Gastrocnemius medialis (tissue), 4 donors: ENCODE results near the gene GIMAP5. TPM values are rescaled to one million over a fixed set of nuclear protein-coding genes. Genes with fewer than 3 reads are reported as not detected.
A peak's percentile ranks its signal among the peaks of the same experiment; 100 is the strongest.

ENCODE experiments used
- ATAC-seq, 2 donors: fragments of 150-250 bp; one replicate each; pipeline ENCODE4 v1.9.1; 2016
- DNase-seq, 2 donors: peaks; one replicate each; pipeline ENCODE4 v3.0.0-alpha.2; 2019
- H3K27ac ChIP-seq, 4 donors: fragments of 200-600 bp; sonication (generic); 1 replicate in 1 of 4; 2 replicates in 3 of 4; pipeline ENCODE4 v1.5.1; 2016 to 2018; ENCODE audit warnings: mild to moderate bottlenecking in 2 of 4, moderate library complexity in 1 of 4
- H3K27me3 ChIP-seq, 3 donors: fragments of 200-600 bp; sonication (generic) in 2 of 3; 1 replicate in 1 of 3; 2 replicates in 2 of 3; pipeline versions ENCODE4 v1.5.1 to v1.6.0; 2016 to 2019; ENCODE audit warnings: mild to moderate bottlenecking in 1 of 3, moderate library complexity in 1 of 3
- H3K36me3 ChIP-seq, 2 donors: fragments of 200-600 bp; sonication (generic) in 1 of 2; one replicate each; pipeline ENCODE4 v1.5.1; 2017 to 2018
- H3K4me1 ChIP-seq, 2 donors: fragments of 200-600 bp; sonication (generic) in 1 of 2; one replicate each; pipeline ENCODE4 v1.5.1; 2016 to 2017; ENCODE audit warnings: mild to moderate bottlenecking in 2 of 2
- H3K4me3 ChIP-seq, 4 donors: fragments of 200-600 bp; sonication (generic) in 3 of 4; 1 replicate in 1 of 4; 2 replicates in 3 of 4; pipeline ENCODE4 v1.5.1; 2016 to 2019; ENCODE audit warnings: mild to moderate bottlenecking in 2 of 4
- H3K9me3 ChIP-seq, 3 donors: fragments of 200-600 bp; sonication (generic) in 2 of 3; 1 replicate in 1 of 3; 2 replicates in 2 of 3; pipeline ENCODE4 v1.5.1; 2016 to 2019
- CTCF ChIP-seq, 5 experiments: fragments of 450-650 bp in 3 of 5; fragments of 200-600 bp in 2 of 5; sonication (generic) in 2 of 5; IDR thresholded peaks in 4 of 5; conservative IDR thresholded peaks in 1 of 5; 1 replicate in 4 of 5; 2 replicates in 1 of 5; pipeline ENCODE4 v1.5.1; 2016 to 2019; ENCODE audit warnings: antibody characterized with exemption in 5 of 5, mild to moderate bottlenecking in 3 of 5, moderate library complexity in 3 of 5
- POLR2A ChIP-seq, 2 donors: fragments of 450-650 bp; IDR thresholded peaks; one replicate each; pipeline ENCODE4 v1.6.1; 2017; ENCODE audit warnings: antibody characterized with exemption in 2 of 2, mild to moderate bottlenecking in 2 of 2, moderate library complexity in 2 of 2
- in situ Hi-C, 4 donors: fragments of 200-750 bp; cut with MboI; loops; one replicate each; pipeline versions ENCODE4 v1.15.0 to v1.8.0; 2017; ENCODE audit warnings: low sequenced_read_pairs in 4 of 4
- intact Hi-C: fragments of 100-400 bp; cut with DNase I; formaldehyde crosslinking; loops from one replicate; pipeline ENCODE4 v1.15.1; 2023; ENCODE audit warnings: low total_unique reads
- total RNA-seq, 4 donors: library from RNA; depleted of rRNA; stranded (reverse); fragments of >200 nt; gene quantifications; one replicate each; pipeline versions ENCODE4 v1.1.0 to v1.2.3, GENCODE V29; 2016

The GIMAP5 gene
- 10 to 100 TPM; 13.5 to 29.4 (median 15.6) TPM for total RNA-seq

DNA sequence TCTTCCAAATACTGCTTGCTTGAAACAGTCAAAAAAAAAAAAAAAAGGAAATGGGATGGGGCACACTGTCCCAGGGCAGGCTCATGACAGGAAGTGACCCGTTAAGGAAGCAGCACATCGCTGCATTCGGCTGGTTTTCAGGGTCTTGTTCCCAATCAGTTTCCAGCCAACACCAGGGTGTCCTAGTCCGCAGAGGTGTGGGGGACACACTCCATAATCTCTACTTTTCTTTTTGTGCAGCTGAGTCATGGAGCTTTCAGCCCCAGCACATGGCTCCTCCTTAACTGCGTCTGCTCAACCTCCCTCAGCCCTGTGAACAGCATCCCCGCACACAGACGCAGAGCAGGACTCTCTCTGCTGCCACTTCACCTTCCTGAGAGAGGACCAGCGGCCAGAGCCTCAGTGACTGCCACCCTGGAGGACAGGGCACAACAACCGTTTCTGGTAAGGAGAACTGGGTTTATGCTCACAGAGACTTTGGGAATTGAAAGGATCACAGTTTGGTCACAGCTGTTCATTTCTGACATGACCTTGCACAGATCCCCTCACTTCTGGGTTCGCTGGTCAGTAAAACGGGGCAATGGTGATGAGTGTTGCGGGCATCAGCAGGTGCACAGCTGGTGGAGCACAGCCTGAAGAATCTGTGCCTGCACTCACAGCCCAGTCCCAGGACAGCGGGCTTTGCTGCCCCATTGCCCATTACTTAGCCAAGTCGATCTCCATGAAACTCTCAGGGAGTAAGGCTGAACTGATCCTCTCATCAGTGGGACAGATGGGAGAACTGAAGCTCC, at the start of gene GIMAP5:
Gene GIMAP5 (plus strand): TSS at position 154 of the 791 bp plus-strand sequence. CDS start 3,467 bp downstream, outside the sequence.
- in situ Hi-C loops: no loop called here
- H3K36me3 ChIP-seq: no peaks in the 10 kb centered on the region
- H3K4me1 ChIP-seq: no peaks in the 10 kb centered on the region
- H3K4me3 ChIP-seq: peak within 1 kb of the TSS; percentile 49 to 58 (median 55)
- ATAC-seq (peak in 1 of 2 donors; percentile 32), DNase-seq (no peak)
- no peaks in the 10 kb centered on the region for H3K9me3 ChIP-seq
- TF ChIP-seq CTCF (IDR thresholded peaks at IDR 0.05 in 4 of 5, conservative IDR thresholded peaks at IDR 0.05 in 1 of 5) (no peak), POLR2A (IDR thresholded peaks at IDR 0.05) (peak; percentile 34 to 59)
- H3K27ac ChIP-seq: peak within 1 kb of the TSS; percentile 69 to 78 (median 73)
- intact Hi-C loops: no loop called here
- no peaks in the 10 kb centered on the region for H3K27me3 ChIP-seq

GRCh38 chr7:150688630-150689029, 48.6 kb upstream of the GIMAP5 start:
- no peak overlapping the region for H3K4me3 ChIP-seq
- H3K9me3 ChIP-seq: no peaks in the 10 kb centered on the region
- DNase-seq (no peak), ATAC-seq (no peak)
- no peak overlapping the region for H3K27ac ChIP-seq
- in situ Hi-C loops (no loop called here), intact Hi-C loops (no loop called here)
- no peaks in the 10 kb centered on the region for H3K27me3 ChIP-seq
- peaks cover 0 to 6% of the 10 kb centered on the region in 2 donors for H3K4me1 ChIP-seq
- no peaks in the 10 kb centered on the region for H3K36me3 ChIP-seq
- no peak for TF ChIP-seq CTCF (IDR thresholded peaks at IDR 0.05 in 4 of 5, conservative IDR thresholded peaks at IDR 0.05 in 1 of 5)
- no peak for TF ChIP-seq POLR2A (IDR thresholded peaks at IDR 0.05)

- H3K4me3 ChIP-seq: no peak overlapping the region
- no peak overlapping the region for H3K27ac ChIP-seq
- no peaks in the 10 kb centered on the region for H3K4me1 ChIP-seq
- ATAC-seq (no peak), DNase-seq (no peak)
- in situ Hi-C loops (no loop called here), intact Hi-C loops (no loop called here)
- H3K36me3 ChIP-seq: no peaks in the 10 kb centered on the region
- H3K9me3 ChIP-seq: peaks cover 0 to 7% (median 3%) of the 10 kb centered on the region in 3 donors
- TF ChIP-seq POLR2A (IDR thresholded peaks at IDR 0.05) (no peak), CTCF (IDR thresholded peaks at IDR 0.05 in 4 of 5, conservative IDR thresholded peaks at IDR 0.05 in 1 of 5) (no peak)
- H3K27me3 ChIP-seq: no peaks in the 10 kb centered on the region
These were observed 41.6 kb upstream of the GIMAP5 start for GRCh38 chr7:150695654-150696053.

DNA sequence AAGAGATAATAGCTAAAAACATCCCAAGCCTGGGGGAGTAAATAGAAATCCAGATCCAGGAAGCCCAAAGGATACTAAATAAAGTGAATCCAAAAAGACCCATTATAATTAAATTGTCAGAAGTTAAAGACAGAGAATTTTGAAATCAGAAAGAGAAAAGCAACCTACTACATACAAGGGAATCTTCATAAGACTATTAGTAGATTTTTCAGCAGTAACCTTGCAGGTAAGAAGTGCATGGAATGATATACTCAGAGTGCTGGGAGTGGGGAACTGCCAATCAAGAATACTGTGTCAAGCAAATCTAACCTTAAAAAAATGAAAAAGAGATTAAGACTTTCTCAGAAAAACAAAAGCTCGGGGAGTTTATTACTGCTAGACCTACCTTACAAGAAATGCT, 34.0 kb upstream of the GIMAP5 start:
- intact Hi-C loops: no loop called here
- peaks cover 0 to 14% (median 3%) of the 10 kb centered on the region in 3 donors for H3K9me3 ChIP-seq
- in situ Hi-C loops: no loop called here
- H3K4me3 ChIP-seq: no peak overlapping the region
- H3K4me1 ChIP-seq: no peaks in the 10 kb centered on the region
- DNase-seq (no peak), ATAC-seq (no peak)
- no peaks in the 10 kb centered on the region for H3K36me3 ChIP-seq
- no peaks in the 10 kb centered on the region for H3K27me3 ChIP-seq
- TF ChIP-seq POLR2A (IDR thresholded peaks at IDR 0.05): no peak
- TF ChIP-seq CTCF (IDR thresholded peaks at IDR 0.05 in 4 of 5, conservative IDR thresholded peaks at IDR 0.05 in 1 of 5): no peak
- no peak overlapping the region for H3K27ac ChIP-seq
